Neural progenitor cell (in vitro differentiated cells): ENCODE measurements around the gene SDK1. TPM values are rescaled to one million over a fixed set of nuclear protein-coding genes. Genes with fewer than 3 reads are reported as not detected.

Source experiments
- DNase-seq: peaks from one replicate; pipeline ENCODE4 v3.0.0-alpha.2; 2016; ENCODE audit warnings: low spot score
- H2AFZ ChIP-seq: fragments of 200-600 bp; sonication (generic); replicated peaks from 2 replicates; pipeline ENCODE4 v1.6.1; 2016; ENCODE audit warnings: antibody characterized with exemption
- H3F3A ChIP-seq: fragments of 200-600 bp; sonication (generic); 2 replicates; pipeline ENCODE4 v1.6.1; 2016; ENCODE audit warnings: antibody characterized with exemption, low read depth
- H3K27ac ChIP-seq: fragments of 200-600 bp; sonication (generic); 2 replicates; pipeline ENCODE4 v1.5.1; 2016; ENCODE audit warnings: mild to moderate bottlenecking
- H3K27me3 ChIP-seq: fragments of 200-600 bp; sonication (generic); 2 replicates; pipeline ENCODE4 v1.6.1; 2016; ENCODE audit warnings: mild to moderate bottlenecking, moderate library complexity
- H3K36me3 ChIP-seq: fragments of 200-600 bp; sonication (generic); 2 replicates; pipeline ENCODE4 v1.5.1; 2016
- H3K4me1 ChIP-seq: fragments of 200-600 bp; sonication (generic); 2 replicates; pipeline ENCODE4 v1.6.1; 2016; ENCODE audit warnings: mixed run types
- H3K4me2 ChIP-seq: fragments of 200-600 bp; sonication (generic); 2 replicates; pipeline ENCODE4 v1.6.1; 2016
- H3K4me3 ChIP-seq: fragments of 200-600 bp; sonication (generic); 2 replicates; pipeline ENCODE4 v1.5.1; 2016
- H3K79me2 ChIP-seq: fragments of 200-600 bp; sonication (generic); 2 replicates; pipeline ENCODE4 v1.6.1; 2016; ENCODE audit warnings: low read depth
- H3K9ac ChIP-seq: fragments of 200-600 bp; sonication (generic); 2 replicates; pipeline ENCODE4 v1.6.1; 2016
- H3K9me3 ChIP-seq: fragments of 200-600 bp; sonication (generic); 2 replicates; pipeline ENCODE4 v1.5.1; 2016; ENCODE audit warnings: low read depth
- H4K20me1 ChIP-seq: fragments of 200-600 bp; sonication (generic); 2 replicates; pipeline ENCODE4 v1.6.1; 2016; ENCODE audit warnings: low read depth
- H3K27ac Mint-ChIP-seq: 3 replicates; pipeline ENCODE4 v1.8.0; 2021; ENCODE audit warnings: mixed read lengths
- H3K27me3 Mint-ChIP-seq: 2 replicates; pipeline ENCODE4 v1.8.0; 2022; ENCODE audit warnings: low read depth, mild to moderate bottlenecking, inconsistent platforms, moderate library complexity, mixed read lengths; ENCODE audit not compliant: insufficient read depth
- H3K36me3 Mint-ChIP-seq: 3 replicates; pipeline ENCODE4 v1.8.0; 2021; ENCODE audit warnings: mixed read lengths
- H3K4me1 Mint-ChIP-seq: 3 replicates; pipeline ENCODE4 v1.8.0; 2021; ENCODE audit warnings: mixed read lengths
- H3K4me3 Mint-ChIP-seq: 3 replicates; pipeline ENCODE4 v1.8.0; 2021; ENCODE audit warnings: mild to moderate bottlenecking, moderate library complexity, mixed read lengths
- H3K9me3 Mint-ChIP-seq: 3 replicates; pipeline ENCODE4 v1.8.0; 2020; ENCODE audit warnings: mixed read lengths
- EZH2 ChIP-seq: fragments of 200-600 bp; sonication (generic); IDR thresholded peaks from 2 replicates; pipeline ENCODE4 v1.6.1; 2017; ENCODE audit warnings: antibody characterized with exemption, mild to moderate bottlenecking, moderate library complexity
- EZH2phosphoT487 ChIP-seq: fragments of 200-600 bp; sonication (generic); IDR thresholded peaks from 2 replicates; pipeline ENCODE4 v1.6.1; 2017; ENCODE audit warnings: antibody characterized with exemption
- total RNA-seq: library from RNA; depleted of rRNA; stranded (reverse); fragments of >200 nt; gene quantifications from 2 replicates; pipeline ENCODE4 v1.2.3, GENCODE V29; 2015; ENCODE audit warnings: low replicate concordance
- TF ChIP-seq, protein P1 (sequence below): fragments of 200-600 bp; sonication (generic); IDR thresholded peaks from 2 replicates; pipeline ENCODE4 v1.5.1; 2017; ENCODE audit warnings: antibody characterized with exemption, mild to moderate bottlenecking

The SDK1 gene
- total RNA-seq, 1 donor from 2014 or later = 4.9 TPM

- peaks cover 2% of the 10 kb centered on the region for H3K9me3 Mint-ChIP-seq
- Histone ChIP-seq H3K27me3 (no peaks in the 10 kb centered on the region), H3K79me2 (no peaks in the 10 kb centered on the region), H3K27ac (no peak overlapping the region), H3K4me3 (no peak overlapping the region), H2AFZ (no peak overlapping the region), H4K20me1 (no peaks in the 10 kb centered on the region), H3K9ac (no peak overlapping the region), H3F3A (no peaks in the 10 kb centered on the region), H3K4me2 (no peak overlapping the region), H3K4me1 (no peaks in the 10 kb centered on the region), H3K36me3 (no peaks in the 10 kb centered on the region), H3K9me3 (no peaks in the 10 kb centered on the region)
- no peaks in the 10 kb centered on the region for H3K36me3 Mint-ChIP-seq
- H3K4me1 Mint-ChIP-seq = no peaks in the 10 kb centered on the region
- TF ChIP-seq EZH2 = no peak
- TF ChIP-seq, protein P1, sequence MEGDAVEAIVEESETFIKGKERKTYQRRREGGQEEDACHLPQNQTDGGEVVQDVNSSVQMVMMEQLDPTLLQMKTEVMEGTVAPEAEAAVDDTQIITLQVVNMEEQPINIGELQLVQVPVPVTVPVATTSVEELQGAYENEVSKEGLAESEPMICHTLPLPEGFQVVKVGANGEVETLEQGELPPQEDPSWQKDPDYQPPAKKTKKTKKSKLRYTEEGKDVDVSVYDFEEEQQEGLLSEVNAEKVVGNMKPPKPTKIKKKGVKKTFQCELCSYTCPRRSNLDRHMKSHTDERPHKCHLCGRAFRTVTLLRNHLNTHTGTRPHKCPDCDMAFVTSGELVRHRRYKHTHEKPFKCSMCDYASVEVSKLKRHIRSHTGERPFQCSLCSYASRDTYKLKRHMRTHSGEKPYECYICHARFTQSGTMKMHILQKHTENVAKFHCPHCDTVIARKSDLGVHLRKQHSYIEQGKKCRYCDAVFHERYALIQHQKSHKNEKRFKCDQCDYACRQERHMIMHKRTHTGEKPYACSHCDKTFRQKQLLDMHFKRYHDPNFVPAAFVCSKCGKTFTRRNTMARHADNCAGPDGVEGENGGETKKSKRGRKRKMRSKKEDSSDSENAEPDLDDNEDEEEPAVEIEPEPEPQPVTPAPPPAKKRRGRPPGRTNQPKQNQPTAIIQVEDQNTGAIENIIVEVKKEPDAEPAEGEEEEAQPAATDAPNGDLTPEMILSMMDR = no peak
- no peaks in the 10 kb centered on the region for H3K27me3 Mint-ChIP-seq
- H3K27ac Mint-ChIP-seq = no peak overlapping the region
- no peak overlapping the region for H3K4me3 Mint-ChIP-seq
- DNase-seq = no peak
Observed at GRCh38 chr7:4282434-4283223, 981.6 kb downstream of the SDK1 start.

GRCh38 chr7:4286351-4286750 is 985.3 kb downstream of the SDK1 start:
- no peaks in the 10 kb centered on the region for H3K4me1 ChIP-seq
- H4K20me1 ChIP-seq = no peaks in the 10 kb centered on the region
- no peaks in the 10 kb centered on the region for H3K79me2 ChIP-seq
- TF ChIP-seq, protein P1 = peak; percentile 20
- TF ChIP-seq EZH2 = no peak
- TF ChIP-seq EZH2phosphoT487 = no peak
- H3K27ac ChIP-seq = no peak overlapping the region
- peak overlapping the region; percentile 87 for H2AFZ ChIP-seq
- no peak overlapping the region for H3K9ac ChIP-seq
- no peaks in the 10 kb centered on the region for H3K36me3 ChIP-seq
- H3K27me3 ChIP-seq = no peaks in the 10 kb centered on the region
- no peak overlapping the region for H3K4me3 Mint-ChIP-seq
- H3K27ac Mint-ChIP-seq = no peak overlapping the region
- H3K9me3 ChIP-seq = no peaks in the 10 kb centered on the region
- no peak for DNase-seq
- no peak overlapping the region for H3K4me2 ChIP-seq
- no peaks in the 10 kb centered on the region for H3F3A ChIP-seq
- no peaks in the 10 kb centered on the region for H3K4me1 Mint-ChIP-seq
- no peaks in the 10 kb centered on the region for H3K27me3 Mint-ChIP-seq
- H3K9me3 Mint-ChIP-seq = peaks cover 12% of the 10 kb centered on the region
- H3K4me3 ChIP-seq = no peak overlapping the region
- H3K36me3 Mint-ChIP-seq = no peaks in the 10 kb centered on the region

DNA sequence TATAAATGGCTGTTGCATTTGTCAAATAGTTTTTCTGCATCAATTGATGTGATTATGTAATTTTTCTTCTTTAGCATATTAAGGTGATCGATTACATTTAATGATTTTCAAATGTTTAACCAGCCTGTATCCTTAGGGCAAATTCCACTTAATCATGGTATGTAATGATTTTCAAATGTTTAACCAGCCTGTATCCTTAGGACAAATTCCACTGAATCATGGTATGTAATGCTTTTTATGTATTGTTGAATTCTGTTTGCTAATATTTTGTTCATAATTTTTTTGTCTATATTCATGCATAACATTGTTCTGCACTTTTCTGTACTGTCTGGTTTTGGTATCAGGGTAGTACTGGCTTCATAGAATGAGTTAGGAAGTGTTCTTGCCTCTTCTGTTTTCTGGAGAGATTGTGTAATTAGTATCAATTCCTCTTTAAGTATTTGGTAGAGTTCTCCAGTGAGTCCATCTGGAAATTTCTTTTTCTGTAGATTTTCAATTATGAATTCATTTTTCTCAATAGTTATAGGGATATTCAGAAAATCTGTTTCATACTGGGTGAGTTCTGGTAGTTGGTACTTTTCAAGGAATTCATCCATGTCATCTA is 987.8 kb downstream of the SDK1 start:
- no peak overlapping the region for H2AFZ ChIP-seq
- no peak overlapping the region for H3K4me2 ChIP-seq
- H3K9me3 ChIP-seq = peaks cover 8% of the 10 kb centered on the region
- no peak for TF ChIP-seq EZH2phosphoT487
- TF ChIP-seq EZH2 = no peak
- TF ChIP-seq, protein P1 = no peak
- Mint-ChIP-seq H3K36me3 (no peaks in the 10 kb centered on the region), H3K4me1 (no peaks in the 10 kb centered on the region), H3K27ac (no peak overlapping the region), H3K9me3 (peaks cover 23% of the 10 kb centered on the region), H3K27me3 (no peaks in the 10 kb centered on the region), H3K4me3 (no peak overlapping the region)
- no peaks in the 10 kb centered on the region for H3K4me1 ChIP-seq
- H3F3A ChIP-seq = no peaks in the 10 kb centered on the region
- no peak overlapping the region for H3K27ac ChIP-seq
- H3K36me3 ChIP-seq = no peaks in the 10 kb centered on the region
- no peaks in the 10 kb centered on the region for H4K20me1 ChIP-seq
- no peaks in the 10 kb centered on the region for H3K79me2 ChIP-seq
- no peaks in the 10 kb centered on the region for H3K27me3 ChIP-seq
- DNase-seq = no peak
- no peak overlapping the region for H3K4me3 ChIP-seq
- no peak overlapping the region for H3K9ac ChIP-seq
